GM21526 (cell line): ENCODE data around the gene MCM5.
"Not testable (repeated sequence)": the region's sequence is repeated elsewhere in the genome, so short reads cannot be mapped to it uniquely, and the experiment has no call there.

Source experiments
- ATAC-seq: cut with Tn5 transposase; IDR thresholded peaks from one replicate; pipeline ENCODE4 v1.9.1; 2021; ENCODE audit warnings: moderate library complexity; ENCODE audit not compliant: unreplicated experiment, low FRiP score

Gene MCM5

DNA sequence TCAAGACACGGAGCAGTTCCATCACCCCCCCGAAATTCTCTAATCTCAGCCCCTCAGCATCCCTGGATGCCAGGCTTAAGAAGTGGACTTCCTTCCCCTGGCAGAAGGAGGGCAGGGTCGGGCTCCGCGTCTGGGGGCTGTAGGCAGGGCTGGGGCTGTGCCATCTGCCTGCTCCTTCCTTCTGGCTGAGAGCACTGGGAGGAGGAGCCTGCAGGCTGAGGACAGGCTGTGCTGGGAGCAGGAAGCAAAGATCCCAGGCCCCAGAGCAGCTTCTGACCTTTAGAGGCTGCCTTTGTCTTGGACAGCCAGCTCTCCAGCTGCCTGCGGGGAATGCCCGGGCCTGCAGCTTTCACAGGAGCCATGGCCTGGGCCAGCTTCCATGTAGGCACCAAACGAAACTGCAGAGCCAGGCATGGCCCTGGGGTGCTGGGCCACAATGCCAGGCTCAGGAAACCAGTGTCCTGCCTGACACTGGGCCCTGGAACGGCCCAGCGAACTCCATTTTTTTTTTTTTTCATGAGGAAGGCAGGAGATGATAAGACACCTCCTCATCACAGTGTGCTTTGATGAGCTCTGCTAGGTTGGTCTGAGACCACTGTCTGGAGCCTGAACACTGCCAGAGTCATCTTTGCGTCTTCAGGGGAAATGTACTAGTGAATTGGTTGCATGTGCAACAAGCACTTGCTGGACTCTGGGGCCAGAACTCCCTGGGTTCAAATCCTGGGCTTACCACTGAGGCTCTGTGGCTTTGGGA, 67.9 kb downstream of the MCM5 start:
- no peak for ATAC-seq

DNA sequence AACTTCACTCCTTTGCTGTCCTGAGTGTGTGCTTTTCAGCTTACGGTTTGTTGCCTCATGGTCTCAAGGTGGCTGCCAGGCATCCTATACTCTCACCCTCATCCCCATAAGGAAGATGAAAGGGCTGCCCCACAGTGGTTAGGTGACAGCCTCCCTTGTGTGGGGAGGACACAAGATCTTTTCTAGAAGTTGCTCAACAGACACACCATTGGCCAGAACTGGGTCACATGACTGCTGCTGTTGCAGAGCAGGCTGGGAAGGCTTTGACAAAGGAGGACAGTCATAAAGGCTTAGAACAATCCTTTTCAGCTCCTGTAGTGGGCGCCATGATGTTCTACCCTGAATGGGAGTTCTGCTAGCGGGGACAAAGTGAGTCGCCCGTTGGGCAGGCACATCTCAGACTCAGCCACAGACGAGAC, 71.0 kb downstream of the MCM5 start:
- ATAC-seq = no peak

GRCh38 chr22:35471566-35471965, 71.6 kb downstream of the MCM5 start:
- ATAC-seq = not testable (repeated sequence)

DNA sequence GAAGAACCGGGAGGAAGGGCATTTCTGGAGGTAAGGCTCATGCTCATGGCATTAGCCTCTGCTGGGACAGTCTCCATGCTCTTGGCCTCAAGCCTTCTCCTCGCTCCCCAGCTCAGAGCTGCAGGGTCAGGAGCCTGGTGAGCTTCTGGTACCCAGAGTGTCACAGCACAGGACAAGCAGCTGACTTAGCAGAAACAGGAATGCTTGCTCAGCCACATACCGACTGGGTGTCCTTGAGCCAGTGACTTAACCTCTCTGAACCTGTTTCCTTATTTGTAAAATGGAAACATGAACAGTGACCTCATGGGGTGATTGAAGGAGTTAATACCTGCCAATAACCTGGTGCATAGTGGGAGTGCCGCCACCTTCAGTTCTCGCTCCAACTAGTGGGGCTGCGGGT, 72.5 kb downstream of the MCM5 start:
- ATAC-seq = no peak

DNA sequence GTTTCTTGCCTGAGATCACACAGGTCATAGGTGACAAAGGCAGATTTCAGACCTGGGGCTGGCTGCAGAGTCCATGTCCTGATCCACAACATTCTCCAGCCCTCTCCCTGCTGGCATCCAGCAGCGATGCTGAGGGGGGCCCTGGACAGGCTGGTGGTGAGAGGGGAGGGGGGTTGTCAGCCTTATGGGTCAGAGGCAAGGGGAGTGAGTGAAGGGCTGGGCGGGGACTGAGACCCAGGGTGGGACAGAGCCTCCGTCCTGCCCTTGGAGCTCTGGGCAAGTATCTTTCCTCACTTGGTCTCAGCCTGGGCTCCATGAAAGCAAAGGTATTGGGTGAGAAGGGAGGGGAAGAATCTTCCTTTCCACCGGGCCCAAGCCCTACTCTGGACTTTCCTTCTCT, 74.0 kb downstream of the MCM5 start:
- ATAC-seq = no peak
